ENCODE data around the gene GLUD1. TPM values are rescaled to one million over a fixed set of nuclear protein-coding genes. Genes with fewer than 3 reads are reported as not detected.
"Not testable (repeated sequence)": the region's sequence is repeated elsewhere in the genome, so short reads cannot be mapped to it uniquely, and the experiment has no call there.

GLUD1 gene
- polyA plus RNA-seq, 4 donors, result 139 to 196 (median 171) TPM

GRCh38 chr10:87092376-87092860, 2.2 kb downstream of the GLUD1 start:
- DNase-seq (ENCODE audit: low read depth in 4 of 4, low spot score in 3 of 4), result no peak

GRCh38 chr10:87090779-87091178, 3.9 kb downstream of the GLUD1 start:
- DNase-seq (ENCODE audit: low read depth in 4 of 4, low spot score in 3 of 4), result no peak

GRCh38 chr10:87089746-87090145, 4.9 kb downstream of the GLUD1 start:
- no peak for DNase-seq (ENCODE audit: low read depth in 4 of 4, low spot score in 3 of 4)

- DNase-seq (ENCODE audit: low read depth in 4 of 4, low spot score in 3 of 4), result no peak
These were observed 9.1 kb downstream of the GLUD1 start for GRCh38 chr10:87085537-87085936.

- not testable (repeated sequence) for DNase-seq (ENCODE audit: low read depth in 4 of 4, low spot score in 3 of 4)
These were observed 10.3 kb downstream of the GLUD1 start for GRCh38 chr10:87084291-87084782.

- DNase-seq (ENCODE audit: low read depth in 4 of 4, low spot score in 3 of 4), result not testable (repeated sequence)
These were observed 10.9 kb downstream of the GLUD1 start for GRCh38 chr10:87083576-87084290.

- not testable (repeated sequence) for DNase-seq (ENCODE audit: low read depth in 4 of 4, low spot score in 3 of 4)
These were observed 12.4 kb downstream of the GLUD1 start for GRCh38 chr10:87082219-87082618.

- not testable (repeated sequence) for DNase-seq (ENCODE audit: low read depth in 4 of 4, low spot score in 3 of 4)
These were observed 13.1 kb downstream of the GLUD1 start for GRCh38 chr10:87081574-87081973.

- DNase-seq (ENCODE audit: low read depth in 4 of 4, low spot score in 3 of 4), result not testable (repeated sequence)
These were observed 14.0 kb downstream of the GLUD1 start for GRCh38 chr10:87080621-87081020.

- no peak for DNase-seq (ENCODE audit: low read depth in 4 of 4, low spot score in 3 of 4)
These were observed 15.4 kb downstream of the GLUD1 start for GRCh38 chr10:87079106-87079836.

- not testable (repeated sequence) for DNase-seq (ENCODE audit: low read depth in 4 of 4, low spot score in 3 of 4)
These were observed 18.2 kb downstream of the GLUD1 start for GRCh38 chr10:87076421-87076820.

GRCh38 chr10:87072449-87072848, 22.2 kb downstream of the GLUD1 start:
- DNase-seq (ENCODE audit: low read depth in 4 of 4, low spot score in 3 of 4), result no peak

GRCh38 chr10:87068281-87068680, 26.4 kb downstream of the GLUD1 start:
- no peak for DNase-seq (ENCODE audit: low read depth in 4 of 4, low spot score in 3 of 4)

GRCh38 chr10:87066865-87067264, 27.8 kb downstream of the GLUD1 start:
- DNase-seq (ENCODE audit: low read depth in 4 of 4, low spot score in 3 of 4), result no peak

- no peak for DNase-seq (ENCODE audit: low read depth in 4 of 4, low spot score in 3 of 4)
These were observed 28.5 kb downstream of the GLUD1 start for GRCh38 chr10:87066178-87066577.

GRCh38 chr10:87064651-87065050, 30.0 kb downstream of the GLUD1 start:
- no peak for DNase-seq (ENCODE audit: low read depth in 4 of 4, low spot score in 3 of 4)

GRCh38 chr10:87060280-87060928, 34.2 kb downstream of the GLUD1 start:
- DNase-seq (ENCODE audit: low read depth in 4 of 4, low spot score in 3 of 4), result no peak

- DNase-seq (ENCODE audit: low read depth in 4 of 4, low spot score in 3 of 4), result no peak
These were observed 35.2 kb downstream of the GLUD1 start for GRCh38 chr10:87059401-87059800.

GRCh38 chr10:87058171-87058570, 36.5 kb downstream of the GLUD1 start:
- DNase-seq (ENCODE audit: low read depth in 4 of 4, low spot score in 3 of 4), result no peak

- no peak for DNase-seq (ENCODE audit: low read depth in 4 of 4, low spot score in 3 of 4)
These were observed 40.0 kb downstream of the GLUD1 start for GRCh38 chr10:87054373-87055295.
